GM23338 (cell line): ENCODE data around the gene CASP1. TPM values are rescaled to one million over a fixed set of nuclear protein-coding genes. Genes with fewer than 3 reads are reported as not detected.

ENCODE experiments used
- polyA plus RNA-seq: library from polyadenylated mRNA; unstranded; fragments of >200 nt; fragmentation: Nextera tagmentation; extraction: Ambion mirVana; gene quantifications from 2 replicates; pipeline ENCODE4 v1.2.1, GENCODE V29; 2016
- total RNA-seq: library from RNA; depleted of rRNA; stranded (reverse); fragments of >200 nt; shearing (Covaris generic); gene quantifications from 2 replicates; pipeline ENCODE4 v1.2.3, GENCODE V29; 2014; rRNA removed

Gene CASP1
- total and polyA plus RNA-seq, 2 experiments from 2014 or later: 0.10 TPM; not detected in 1

Other genes with a start within 250 kb of the CASP1 start
- not detected in 2 replicates for gene CASP12, start 136.7 kb downstream of the CASP1 start, total RNA-seq
- not detected in 2 replicates for gene CASP12, start 136.7 kb downstream of the CASP1 start, polyA plus RNA-seq
- 0.35 TPM in 1 of 2 replicates, not detected in the other for gene CASP4, start 66.6 kb downstream of the CASP1 start, total RNA-seq
- not detected in 2 replicates for gene CASP4, start 66.6 kb downstream of the CASP1 start, polyA plus RNA-seq
- gene CASP5, start 12.0 kb downstream of the CASP1 start, total RNA-seq: not detected in 2 replicates
- gene CASP5, start 12.0 kb downstream of the CASP1 start, polyA plus RNA-seq: 0.17 TPM in 1 of 2 replicates, not detected in the other
- not detected in 2 replicates for gene CARD16, start 10.2 kb upstream of the CASP1 start, total RNA-seq
- 0.50 TPM in 1 of 2 replicates, not detected in the other for gene CARD16, start 10.2 kb upstream of the CASP1 start, polyA plus RNA-seq
- not detected in 2 replicates for gene CARD18, start 104.6 kb upstream of the CASP1 start, total RNA-seq
- gene CARD18, start 104.6 kb upstream of the CASP1 start, polyA plus RNA-seq: not detected in 2 replicates